M059J (cell line): ENCODE data around the gene DNMT1. TPM values are rescaled to one million over a fixed set of nuclear protein-coding genes. Genes with fewer than 3 reads are reported as not detected.
"Not testable (repeated sequence)": the region's sequence is repeated elsewhere in the genome, so short reads cannot be mapped to it uniquely, and the experiment has no call there.

Experiments used
- DNase-seq: peaks from one replicate; pipeline ENCODE4 v3.0.0-alpha.2; 2012; ENCODE audit warnings: low read depth
- total RNA-seq: library from RNA; depleted of rRNA; stranded (reverse); fragments of >200 nt; shearing (Covaris generic); gene quantifications from 2 replicates; pipeline ENCODE4 v1.2.3, GENCODE V29; 2014

Gene DNMT1
- total RNA-seq, 1 experiment from 2014 or later = 199 TPM

GRCh38 chr19:10222201-10222890 is 27.6 kb upstream of the DNMT1 start:
- no peak for DNase-seq

- DNase-seq = no peak
Observed at GRCh38 chr19:10220695-10221094, 25.9 kb upstream of the DNMT1 start.

GRCh38 chr19:10219678-10220077 is 24.9 kb upstream of the DNMT1 start:
- DNase-seq = peak; percentile 69

GRCh38 chr19:10217085-10217484 is 22.3 kb upstream of the DNMT1 start:
- DNase-seq = peak; percentile 21

GRCh38 chr19:10214784-10215183 is 20.0 kb upstream of the DNMT1 start:
- DNase-seq = peak; percentile 71

GRCh38 chr19:10211691-10212090 is 16.9 kb upstream of the DNMT1 start:
- DNase-seq = no peak

GRCh38 chr19:10211061-10211460 is 16.3 kb upstream of the DNMT1 start:
- DNase-seq = no peak

GRCh38 chr19:10209315-10209714 is 14.6 kb upstream of the DNMT1 start:
- peak; percentile 63 for DNase-seq

GRCh38 chr19:10207026-10207425 is 12.3 kb upstream of the DNMT1 start:
- peak; percentile 70 for DNase-seq

- DNase-seq = peak; percentile 96
Observed at GRCh38 chr19:10206226-10206885, 11.6 kb upstream of the DNMT1 start.

- peak; percentile 66 for DNase-seq
Observed at GRCh38 chr19:10205636-10206035, 10.9 kb upstream of the DNMT1 start.

- DNase-seq = no peak
Observed at GRCh38 chr19:10203686-10204085, 8.9 kb upstream of the DNMT1 start.

GRCh38 chr19:10201176-10201575 is 6.4 kb upstream of the DNMT1 start:
- no peak for DNase-seq

GRCh38 chr19:10200101-10200500 is 5.3 kb upstream of the DNMT1 start:
- not testable (repeated sequence) for DNase-seq

GRCh38 chr19:10198889-10199644 is 4.3 kb upstream of the DNMT1 start:
- DNase-seq = not testable (repeated sequence)

GRCh38 chr19:10195199-10195519 is 406 bp upstream of the DNMT1 start:
- DNase-seq = no peak

- DNase-seq = peak; percentile 72
Observed at GRCh38 chr19:10193790-10194499, 808 bp downstream of the DNMT1 start.

GRCh38 chr19:10192922-10193321 is 1.8 kb downstream of the DNMT1 start:
- no peak for DNase-seq

- DNase-seq = peak; percentile 33
Observed at GRCh38 chr19:10191347-10191746, 3.4 kb downstream of the DNMT1 start.

- DNase-seq = no peak
Observed at GRCh38 chr19:10190026-10190425, 4.7 kb downstream of the DNMT1 start.

GRCh38 chr19:10189616-10190015 is 5.1 kb downstream of the DNMT1 start:
- no peak for DNase-seq

GRCh38 chr19:10187315-10187714 is 7.4 kb downstream of the DNMT1 start:
- DNase-seq = no peak
